HG03025 (cell line): ENCODE results near the gene LPAR3.

Source experiments
- ATAC-seq: cut with Tn5 transposase; IDR thresholded peaks from one replicate; pipeline ENCODE4 v1.9.1; 2021; ENCODE audit warnings: mild to moderate bottlenecking, moderate library complexity; ENCODE audit not compliant: unreplicated experiment, low FRiP score

The LPAR3 gene

DNA sequence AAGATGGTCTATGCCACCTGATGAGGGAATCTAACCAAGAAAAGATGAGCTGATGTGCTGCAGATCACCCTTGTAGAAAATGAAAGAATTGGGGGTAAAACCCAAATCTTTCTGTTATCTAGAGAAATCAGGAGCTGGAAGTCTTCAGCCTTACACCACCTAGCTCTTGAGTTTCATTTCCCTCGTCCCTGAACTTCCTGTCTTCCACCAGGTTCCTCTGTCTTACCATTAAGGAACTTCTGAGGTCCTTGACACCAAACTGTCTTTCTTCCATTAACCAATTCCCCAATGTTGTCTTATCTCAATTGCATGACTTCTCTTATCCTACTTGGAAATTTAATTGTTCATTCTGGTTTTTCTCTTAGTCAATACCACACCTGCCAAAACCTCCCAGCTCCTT is 31.5 kb downstream of the LPAR3 start:
- ATAC-seq, result no peak

DNA sequence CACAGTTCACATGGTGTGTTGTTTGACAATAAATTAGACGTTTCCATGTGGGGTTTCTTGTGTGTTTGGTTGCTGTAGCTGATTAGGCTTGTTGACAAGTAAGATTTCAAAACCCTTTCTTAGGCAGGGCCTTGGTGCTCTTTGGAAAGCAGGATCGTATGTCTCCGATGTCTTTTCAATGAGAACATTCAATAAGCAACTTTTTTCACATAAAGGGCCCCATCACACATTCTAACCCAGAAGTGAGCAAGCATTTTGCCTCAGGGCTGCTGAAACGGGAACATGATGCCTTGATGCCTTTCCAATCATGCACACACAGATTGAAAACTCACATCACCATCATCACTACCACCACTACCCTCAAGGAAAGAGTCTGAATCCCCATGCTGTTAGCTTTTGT is 33.1 kb downstream of the LPAR3 start:
- no peak for ATAC-seq

DNA sequence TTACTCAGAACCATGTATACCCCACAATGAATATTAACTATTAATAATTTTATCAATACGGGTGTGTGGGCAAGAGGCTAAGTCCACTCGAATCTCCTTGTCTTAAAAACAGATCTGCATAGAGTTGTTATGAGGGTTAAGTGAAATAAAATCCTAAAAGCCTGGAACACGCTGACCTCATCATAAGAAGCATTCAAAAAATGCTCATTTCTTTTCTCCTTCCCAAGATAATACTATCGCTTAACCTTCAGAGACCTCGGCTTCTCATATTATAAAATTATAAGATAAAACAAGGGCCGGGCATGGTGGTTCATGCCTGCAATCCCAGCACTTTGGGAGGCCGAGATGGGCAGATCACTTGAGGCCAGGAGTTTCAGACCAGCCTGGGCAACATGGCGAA is 35.1 kb downstream of the LPAR3 start:
- ATAC-seq, result no peak

DNA sequence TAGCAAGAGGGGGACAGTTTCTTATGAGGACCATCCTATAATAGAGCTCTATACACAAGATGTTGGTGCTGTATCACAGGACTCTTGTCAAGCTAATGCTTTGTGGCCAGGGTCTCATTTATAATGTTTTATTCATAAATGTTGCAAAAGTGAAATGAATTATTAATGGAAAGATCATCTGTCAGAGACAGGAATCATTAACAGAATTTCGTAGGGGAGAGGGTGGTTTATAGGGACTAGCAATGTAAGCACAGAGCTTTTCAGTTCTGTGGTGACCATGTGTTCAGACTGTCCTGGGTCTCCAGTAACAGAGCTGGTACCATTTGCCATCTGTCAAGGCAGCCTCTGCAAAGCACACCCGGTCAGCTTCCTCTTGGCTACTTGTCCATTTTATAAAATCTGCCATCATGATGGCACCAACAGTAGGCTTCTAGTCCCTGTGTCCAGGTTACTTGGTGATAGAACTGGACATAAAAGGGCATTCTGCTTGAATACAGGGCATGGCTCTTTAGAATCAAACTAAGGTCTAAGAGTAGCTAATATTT is 36.2 kb downstream of the LPAR3 start:
- no peak for ATAC-seq

- ATAC-seq, result no peak
Observed at GRCh38 chr1:84855691-84856630, 37.0 kb downstream of the LPAR3 start.

- ATAC-seq, result no peak
Observed at GRCh38 chr1:84855168-84855567, 37.8 kb downstream of the LPAR3 start.

DNA sequence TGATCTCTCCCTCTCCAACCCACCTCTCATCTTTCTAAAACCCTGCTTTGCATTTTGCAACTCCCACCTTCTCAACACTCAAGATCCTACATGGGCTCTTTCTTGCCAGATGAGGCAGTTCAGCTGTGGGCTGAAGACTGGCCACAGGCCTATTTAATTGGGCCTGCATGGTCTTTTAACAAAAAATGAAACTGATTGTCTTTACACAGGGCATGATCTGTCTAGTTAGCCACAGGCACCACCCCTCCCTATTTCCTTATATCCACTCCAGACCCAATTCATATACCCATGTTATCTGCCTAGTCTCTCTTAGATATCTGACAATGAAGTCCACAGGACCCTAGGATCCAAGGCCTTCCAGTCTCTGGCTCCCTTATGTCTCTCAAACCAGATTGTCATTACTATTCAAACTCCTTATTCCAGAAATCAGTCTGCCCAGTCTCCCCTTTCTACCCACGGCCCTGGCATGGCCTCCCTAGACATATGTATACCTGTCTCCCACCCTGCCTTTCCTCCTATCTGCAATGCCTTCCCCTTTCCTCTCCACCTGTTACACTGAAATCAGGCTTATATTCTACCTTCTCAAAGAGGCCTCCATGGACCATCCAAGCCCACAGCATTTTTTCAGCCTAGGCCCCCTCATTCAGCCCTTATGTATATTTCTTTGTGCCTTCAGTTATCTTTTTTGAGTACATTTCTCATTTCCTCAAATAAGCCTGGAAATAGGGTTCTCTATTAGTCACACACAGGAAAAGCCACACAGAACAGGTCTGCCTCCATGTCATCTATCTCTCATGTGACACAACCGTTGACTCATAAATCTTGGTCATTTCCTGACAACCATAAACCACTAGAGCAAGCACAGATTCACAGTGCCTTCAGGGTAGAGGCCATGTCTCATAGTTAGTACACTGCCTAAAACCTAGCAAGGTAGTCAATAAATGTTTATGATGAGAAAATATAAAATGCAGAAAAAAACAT is 39.0 kb downstream of the LPAR3 start:
- ATAC-seq, result peak; percentile 94

DNA sequence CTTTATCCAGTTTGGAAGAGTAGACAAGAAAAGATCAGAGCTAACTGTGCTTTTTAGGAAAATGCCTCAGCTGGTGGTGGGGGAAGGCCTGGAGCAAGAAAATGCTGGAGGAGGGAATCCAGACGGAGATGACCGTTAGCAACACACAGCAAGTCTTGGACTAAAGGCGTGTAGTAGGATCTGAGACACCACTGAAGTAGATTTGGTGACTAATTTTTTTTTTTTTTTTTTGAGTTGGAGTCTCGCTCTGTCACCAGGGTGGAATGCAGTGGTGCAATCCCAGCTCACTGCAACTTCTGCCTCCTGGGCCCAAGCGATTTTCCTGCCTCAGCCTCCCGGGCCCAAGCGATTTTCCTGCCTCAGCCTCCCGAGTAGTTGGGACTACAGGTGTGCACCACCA is 41.2 kb downstream of the LPAR3 start:
- ATAC-seq, result no peak

DNA sequence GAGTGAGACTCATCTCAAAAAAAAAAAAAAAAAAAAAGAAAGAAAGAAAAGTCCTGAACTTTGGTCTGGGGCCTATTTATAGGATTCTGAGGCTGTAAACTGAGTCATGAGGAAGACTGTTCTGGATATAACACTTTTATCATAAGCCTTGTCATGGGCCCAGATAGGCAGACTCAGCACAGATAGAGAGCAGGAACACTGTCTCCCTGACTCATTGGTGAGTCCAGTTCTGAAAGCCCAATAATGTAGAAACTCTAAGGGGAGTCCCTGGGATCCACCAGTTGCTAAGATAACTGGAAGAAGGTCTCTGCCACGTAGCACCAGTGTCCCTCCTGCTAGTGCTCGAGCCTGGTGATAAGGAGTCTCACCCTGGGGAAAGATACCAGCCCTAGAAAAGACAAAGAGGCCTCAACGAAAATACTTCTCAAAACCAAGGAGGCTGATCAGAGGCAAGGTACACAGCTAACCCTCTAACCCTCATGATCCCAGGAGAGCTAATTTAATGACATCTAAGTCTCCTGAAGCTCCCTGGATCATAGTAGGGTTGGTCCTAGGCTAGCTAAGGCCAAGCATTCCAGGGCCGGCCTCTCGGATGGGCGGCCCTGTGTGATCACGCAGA is 43.5 kb downstream of the LPAR3 start:
- ATAC-seq, result no peak

DNA sequence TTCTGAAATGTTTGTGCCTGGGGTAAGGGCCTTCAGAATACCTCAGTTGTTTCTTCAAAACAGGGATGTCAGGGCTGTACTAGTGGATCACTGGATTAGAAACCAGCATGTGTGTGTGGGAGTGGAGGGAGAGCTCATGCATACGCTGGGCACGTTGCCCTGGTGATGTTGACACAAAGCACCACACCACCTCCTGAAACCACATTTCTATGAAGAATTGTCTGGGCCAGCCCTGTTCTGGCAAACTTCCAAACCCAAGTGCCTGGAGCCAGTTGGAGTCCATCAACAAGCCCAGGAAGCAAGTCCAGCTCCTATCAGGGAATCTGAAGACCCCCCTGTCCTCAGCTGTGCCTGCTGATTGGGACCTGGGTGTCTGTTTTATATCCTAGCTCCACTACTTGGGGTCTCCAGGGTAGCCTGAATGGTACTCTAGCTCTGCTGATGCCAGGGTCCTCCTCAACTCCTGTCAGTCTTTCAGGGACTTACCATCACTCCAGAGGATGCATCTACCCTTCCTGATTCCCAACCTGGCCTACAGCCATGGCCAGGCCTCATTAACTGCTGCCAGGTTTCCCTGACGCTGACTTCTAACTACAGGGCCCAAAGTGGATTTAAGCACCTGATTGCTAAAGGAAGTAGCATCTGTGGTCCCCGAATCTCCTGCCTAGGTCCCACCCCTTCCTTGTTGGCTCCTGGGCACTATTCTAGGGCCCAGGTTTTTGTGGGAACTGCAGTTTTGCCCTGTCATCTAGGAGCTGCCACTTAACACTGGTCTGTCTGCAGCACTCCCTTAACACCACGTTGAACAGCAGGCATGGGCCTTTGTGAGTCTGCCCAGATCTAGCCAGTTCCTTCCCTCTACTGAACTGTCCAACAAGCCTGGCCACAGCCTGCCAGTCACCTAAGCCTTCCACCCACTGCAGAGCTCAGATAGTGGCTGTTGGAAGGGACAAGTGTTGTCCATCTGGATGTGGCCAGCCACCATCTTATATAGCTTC is 45.5 kb downstream of the LPAR3 start:
- no peak for ATAC-seq

DNA sequence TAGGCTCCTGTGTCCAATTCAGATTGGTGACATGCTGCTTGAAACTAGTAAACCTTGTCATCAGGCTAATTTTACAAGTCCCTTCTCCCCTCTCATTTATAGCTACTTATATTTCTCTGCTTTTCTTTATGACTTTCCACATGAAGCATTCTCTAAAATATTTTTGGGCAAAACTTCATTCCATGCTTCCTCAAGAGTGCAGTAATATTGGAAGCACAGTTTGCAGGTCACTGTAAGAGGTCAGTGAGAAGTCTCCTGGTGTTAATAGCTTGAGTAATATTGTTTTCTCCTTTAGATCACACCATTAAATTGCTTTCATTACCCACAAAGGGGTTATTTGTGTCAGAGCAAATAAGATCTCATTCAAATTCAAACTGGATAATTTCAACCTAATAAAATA is 46.6 kb downstream of the LPAR3 start:
- ATAC-seq, result no peak

GRCh38 chr1:84845357-84845756 is 47.6 kb downstream of the LPAR3 start:
- ATAC-seq, result no peak

DNA sequence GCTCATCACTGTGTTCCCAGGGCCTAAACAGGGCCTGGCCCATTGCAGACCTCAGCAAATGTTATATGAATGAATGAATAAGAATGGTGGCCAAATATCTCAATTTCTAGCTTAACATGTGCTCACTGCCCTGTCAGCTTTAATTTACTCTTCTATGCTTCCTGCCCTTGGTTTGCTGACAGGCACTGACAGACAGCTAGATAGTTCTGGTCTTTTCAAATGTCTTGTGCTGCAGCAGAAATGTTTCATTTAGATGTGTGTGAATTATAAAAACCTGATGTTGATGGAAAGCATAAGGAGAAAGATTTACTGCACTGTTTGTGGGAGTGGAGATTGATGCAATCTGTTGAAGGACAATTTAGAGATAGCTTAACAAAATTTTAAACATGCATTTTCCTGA is 48.9 kb downstream of the LPAR3 start:
- ATAC-seq, result no peak

- ATAC-seq, result no peak
Observed at GRCh38 chr1:84842748-84843231, 50.2 kb downstream of the LPAR3 start.

- ATAC-seq, result no peak
Observed at GRCh38 chr1:84841971-84842370, 51.0 kb downstream of the LPAR3 start.

DNA sequence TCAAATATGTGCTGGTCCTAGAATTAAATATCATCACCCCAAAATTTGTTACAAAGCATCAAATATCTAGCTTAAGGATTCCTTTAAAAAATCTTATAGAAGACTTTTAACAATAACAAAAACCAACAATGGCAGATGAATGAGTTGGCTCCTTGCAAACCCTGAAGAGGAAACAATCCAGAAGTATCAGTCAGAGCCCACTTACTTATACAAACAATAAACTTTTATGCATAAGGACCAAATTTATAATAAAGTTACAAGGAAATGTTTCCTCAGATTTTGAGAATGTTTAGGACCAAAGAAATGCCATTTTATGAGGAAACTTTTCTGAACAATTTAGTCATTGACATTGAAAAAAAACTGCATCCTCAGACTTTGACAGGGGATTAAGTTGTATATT is 52.7 kb downstream of the LPAR3 start:
- ATAC-seq, result no peak

GRCh38 chr1:84839544-84839943 is 53.5 kb downstream of the LPAR3 start:
- no peak for ATAC-seq

- no peak for ATAC-seq
Observed at GRCh38 chr1:84836145-84836544, 56.9 kb downstream of the LPAR3 start.

GRCh38 chr1:84835169-84835568 is 57.8 kb downstream of the LPAR3 start:
- no peak for ATAC-seq
